GM21576 (cell line): ENCODE results near the gene NID1.
"Not testable (repeated sequence)": the region's sequence is repeated elsewhere in the genome, so short reads cannot be mapped to it uniquely, and the experiment has no call there.

Source experiments
- ATAC-seq: cut with Tn5 transposase; IDR thresholded peaks from one replicate; pipeline ENCODE4 v1.9.1; 2021; ENCODE audit warnings: mild to moderate bottlenecking, moderate library complexity; ENCODE audit not compliant: unreplicated experiment

NID1 gene

DNA sequence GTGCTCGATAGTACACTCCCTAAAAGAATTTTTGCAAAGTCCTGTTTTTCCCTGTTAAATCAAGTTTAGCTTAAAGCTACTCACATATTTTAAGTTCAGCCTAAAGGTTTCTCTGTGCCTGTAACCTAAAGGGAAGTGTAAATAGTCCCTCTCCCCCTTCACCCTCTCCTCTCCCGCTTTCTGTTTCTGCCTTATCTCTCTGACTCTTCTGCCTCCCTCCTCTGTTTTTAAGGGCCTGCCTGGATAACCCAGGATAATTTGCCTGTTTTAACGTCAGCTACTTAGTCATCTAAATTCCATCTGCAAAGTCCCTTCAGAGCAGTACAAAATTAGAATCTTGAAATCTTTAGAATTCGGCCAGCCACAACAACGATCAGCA is 92.6 kb downstream of the NID1 start:
- peak; percentile 49 for ATAC-seq

DNA sequence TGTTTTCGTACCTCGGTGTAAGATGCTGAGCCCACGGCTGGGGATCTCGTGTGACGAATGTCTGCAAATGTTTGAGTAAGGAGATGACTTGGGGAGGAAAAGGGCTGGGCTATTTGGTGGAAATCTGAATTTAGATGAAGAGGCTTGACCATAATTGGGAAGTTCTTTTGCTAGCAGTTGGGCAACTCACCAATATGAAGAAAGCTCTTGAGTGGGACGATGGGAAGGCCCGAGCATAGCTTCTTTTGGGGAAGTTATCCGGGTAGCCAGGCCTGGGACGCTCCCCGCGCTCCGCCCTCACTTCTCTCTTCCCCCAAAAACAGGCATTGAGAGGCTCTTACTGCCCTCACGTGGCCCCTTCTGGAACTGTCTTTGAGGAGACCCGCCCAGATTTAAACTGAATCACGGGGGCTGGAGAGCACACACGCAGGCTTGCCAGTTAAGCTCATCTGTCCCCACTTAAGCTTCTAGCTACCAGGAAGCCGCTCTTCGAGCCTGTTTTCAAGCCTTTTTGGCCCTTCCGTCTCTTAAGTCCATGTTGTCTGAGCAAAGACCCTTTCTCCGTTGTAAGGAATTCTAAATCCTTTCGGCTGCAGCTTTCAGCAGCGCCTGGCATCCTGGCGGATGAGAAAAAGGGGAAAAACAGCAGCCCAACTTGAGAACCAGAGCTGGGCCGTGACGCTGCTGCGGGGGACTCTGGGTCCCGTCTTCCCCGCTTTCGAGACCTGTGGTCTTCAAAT is 93.1 kb downstream of the NID1 start:
- ATAC-seq = peak; percentile 92

DNA sequence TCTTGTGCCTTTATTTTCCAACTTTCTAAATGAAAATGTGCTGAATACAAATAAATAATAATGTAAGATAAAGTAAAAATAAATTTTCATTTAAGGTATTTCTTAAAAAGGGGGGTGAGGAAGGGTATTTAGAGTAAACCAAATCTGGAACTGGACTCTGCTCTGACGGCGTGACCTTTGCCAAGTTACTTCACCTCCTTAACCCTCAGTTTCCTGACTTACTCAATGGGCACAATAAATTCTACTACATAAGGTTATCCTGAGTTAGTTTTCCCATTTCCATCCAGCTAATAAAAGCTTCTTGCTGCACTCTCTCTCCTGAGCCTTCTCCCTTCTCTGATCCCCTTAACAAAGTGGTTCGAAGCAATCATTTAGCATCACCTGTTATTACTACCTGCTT is 93.9 kb downstream of the NID1 start:
- ATAC-seq = no peak

DNA sequence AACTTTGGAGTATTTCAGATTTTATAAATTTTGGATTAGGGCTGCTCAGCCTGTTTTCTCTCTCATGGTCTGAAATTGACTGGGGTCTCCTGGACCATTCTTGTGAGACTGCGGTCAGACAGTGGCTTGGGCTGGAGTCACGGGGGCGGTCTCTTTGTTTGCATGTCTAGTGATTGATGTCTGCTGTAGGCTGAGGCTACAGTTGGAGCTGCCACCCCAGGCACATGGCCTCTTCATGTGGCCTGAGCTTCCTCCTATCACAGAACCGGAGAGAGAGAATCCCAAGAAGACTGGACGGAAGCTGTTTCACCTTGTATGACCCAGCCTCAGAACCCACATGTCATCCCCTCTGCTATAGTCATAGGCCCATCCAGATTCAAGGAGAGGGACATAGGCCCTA is 96.1 kb downstream of the NID1 start:
- no peak for ATAC-seq

DNA sequence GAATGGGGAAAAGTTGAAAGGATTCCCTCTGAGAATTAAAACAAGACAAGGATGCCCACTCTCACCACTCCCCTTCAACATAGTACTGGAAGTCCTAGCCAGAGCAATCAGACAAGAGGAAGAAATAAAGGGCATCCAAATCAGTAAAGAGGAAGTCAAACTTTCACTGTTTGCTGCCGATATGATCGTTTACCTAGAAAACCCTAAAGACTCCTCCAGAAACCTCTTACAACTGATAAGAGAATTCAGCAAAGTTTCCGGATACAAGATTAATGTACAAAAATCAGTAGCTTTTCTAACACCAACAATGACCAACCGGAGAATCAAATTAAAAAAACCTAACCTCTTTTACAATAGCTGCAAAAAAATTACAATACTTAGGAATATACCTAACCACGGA is 98.8 kb downstream of the NID1 start:
- ATAC-seq = not testable (repeated sequence)

DNA sequence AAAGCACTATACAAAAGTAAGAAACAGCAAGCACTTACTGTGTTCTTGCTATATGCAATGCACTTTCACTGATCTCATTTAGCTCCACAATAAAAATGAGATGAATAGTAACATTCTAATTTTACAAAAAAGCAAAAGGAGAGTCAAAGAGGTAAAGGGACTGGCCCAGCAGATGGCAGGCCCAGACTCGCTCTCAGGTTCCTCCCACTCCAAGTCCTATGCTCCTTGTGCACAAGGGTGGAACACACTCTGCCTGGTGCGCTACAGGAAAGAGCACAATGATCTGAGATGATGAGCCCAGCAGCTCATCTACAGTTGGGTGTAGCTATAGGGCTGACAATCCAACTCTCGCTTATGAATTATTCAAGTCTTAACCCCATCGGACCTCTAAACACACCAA is 104.1 kb downstream of the NID1 start:
- ATAC-seq = no peak

DNA sequence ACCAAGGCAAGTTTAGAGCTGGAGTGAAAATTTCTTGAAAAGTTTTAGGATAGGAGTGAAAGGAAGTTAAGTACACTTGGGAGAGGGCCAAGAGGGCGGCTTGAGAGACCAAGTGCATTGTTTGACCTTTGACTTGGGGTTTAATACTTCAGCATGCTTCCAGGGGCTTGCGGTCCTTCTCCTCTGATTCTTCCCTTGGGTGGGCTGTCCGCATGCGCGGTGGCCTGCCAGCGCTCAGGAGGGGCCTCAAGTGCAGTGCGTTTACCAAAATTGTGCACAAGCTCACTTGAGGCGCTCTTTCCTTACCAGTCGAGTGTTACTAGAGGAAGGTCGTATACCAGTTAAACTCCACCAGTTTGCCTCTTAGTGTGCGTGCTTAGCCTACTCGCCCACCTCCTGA is 106.9 kb downstream of the NID1 start:
- ATAC-seq = no peak

DNA sequence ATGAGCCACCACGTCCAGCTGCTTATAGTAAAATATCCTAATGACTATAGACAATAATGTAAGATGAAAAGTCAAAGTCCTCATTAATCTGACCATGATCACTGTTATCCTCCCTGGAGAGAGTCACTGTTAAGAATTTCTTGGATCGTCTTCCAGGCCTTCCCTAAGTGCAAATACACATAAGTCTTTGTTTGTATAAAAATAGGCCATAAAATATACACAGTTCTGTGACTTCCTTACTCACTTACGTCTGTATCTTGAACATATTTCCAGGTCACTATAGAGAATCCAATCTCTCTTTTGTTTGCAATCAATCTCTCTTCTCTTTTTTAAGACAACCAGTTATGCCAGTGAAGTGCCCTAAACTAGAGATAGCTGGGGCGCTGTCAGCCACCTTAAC is 109.1 kb downstream of the NID1 start:
- ATAC-seq = no peak

DNA sequence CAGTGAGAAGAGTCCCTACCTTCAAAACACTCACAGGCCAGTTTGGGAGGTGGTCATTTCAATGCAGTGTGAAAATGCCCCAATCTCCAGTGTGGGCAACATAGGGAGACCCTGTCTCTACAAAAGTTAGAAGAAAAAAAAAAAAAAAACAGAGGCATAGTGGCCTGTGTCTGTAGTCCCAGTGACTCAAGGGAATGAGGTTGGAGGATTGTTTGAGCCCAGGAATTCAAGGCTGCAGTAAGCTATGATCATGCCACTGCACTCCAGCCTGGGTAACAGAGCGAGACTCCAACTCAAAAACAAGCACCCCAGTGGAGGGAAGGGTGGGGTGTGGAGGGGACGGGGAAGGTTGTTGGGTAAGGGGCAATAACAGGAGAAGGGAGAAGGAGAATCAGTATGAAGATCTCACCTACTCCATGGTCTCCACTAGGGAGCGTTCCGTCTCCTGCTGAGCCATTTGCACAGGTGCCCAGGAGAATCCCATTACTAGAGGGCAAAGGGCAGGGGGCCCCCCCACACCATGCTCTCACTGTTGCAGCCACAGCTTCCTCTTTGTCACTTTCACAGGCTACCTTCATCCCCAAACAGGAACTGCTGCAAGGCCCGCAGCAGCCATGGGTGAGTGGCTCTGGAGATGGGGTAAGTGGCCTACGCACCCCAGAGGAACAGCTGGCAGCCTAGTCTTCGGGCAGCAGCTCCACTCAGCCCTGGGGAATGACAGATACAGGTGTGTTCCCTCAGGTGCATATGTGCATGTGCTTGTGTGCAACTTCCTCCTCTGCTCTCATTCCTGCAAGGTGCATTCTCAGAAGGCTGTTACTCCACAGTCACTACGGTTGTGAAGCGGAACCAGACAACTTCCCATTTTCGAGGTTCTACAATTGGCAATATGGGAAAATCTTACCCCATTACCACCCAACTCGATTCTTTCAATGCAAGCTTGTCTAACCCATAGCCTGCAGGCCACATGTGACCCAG is 110.3 kb downstream of the NID1 start:
- ATAC-seq = peak; percentile 98

DNA sequence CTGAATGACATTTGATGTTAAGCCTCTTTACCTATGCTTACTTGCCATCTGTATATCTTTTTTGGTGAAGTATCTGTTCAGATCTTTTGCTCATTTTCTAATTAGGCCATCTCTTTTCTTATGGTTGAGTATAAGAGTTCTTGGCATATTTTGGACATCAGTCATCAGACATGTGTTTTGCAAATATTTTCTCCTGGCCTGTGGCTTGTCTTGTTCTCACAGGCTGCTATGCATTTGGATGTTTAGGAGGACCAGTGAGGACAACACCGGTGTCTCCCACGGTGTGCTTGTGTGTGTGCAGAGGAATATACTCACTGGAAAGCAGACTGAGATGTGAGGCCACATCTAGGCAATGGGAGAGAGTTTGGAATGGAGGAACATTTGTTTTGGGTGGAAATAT is 111.1 kb downstream of the NID1 start:
- ATAC-seq = no peak

DNA sequence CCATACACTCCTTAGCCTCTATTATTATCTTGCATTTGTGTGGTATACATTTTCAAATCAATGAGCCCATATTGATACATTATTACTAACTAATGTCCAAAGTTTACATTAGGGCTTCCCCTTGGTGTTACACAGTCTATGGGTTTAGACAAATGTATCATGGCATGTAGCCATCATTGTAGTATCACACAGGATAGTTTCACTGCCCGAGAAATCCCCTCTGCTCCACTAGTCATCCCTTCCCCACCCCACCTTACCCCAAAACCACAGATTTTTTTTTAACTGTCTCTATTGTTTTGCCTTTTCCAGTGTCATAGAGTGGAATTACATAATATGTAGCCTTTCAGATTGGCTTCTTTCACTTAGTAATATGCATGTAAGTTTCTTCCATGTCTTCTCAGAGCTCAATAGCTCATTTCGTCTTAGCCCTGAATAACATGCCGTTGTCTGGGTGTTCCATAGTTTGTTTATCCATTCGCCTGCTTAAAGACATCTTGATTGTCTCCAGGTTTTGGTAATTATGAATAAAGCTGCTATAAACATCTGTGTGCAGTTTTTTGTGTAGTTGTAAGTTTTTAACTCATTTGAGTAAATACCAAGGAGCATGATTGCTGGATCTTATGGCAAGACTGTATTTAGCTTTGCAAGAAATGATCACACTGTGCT is 111.8 kb downstream of the NID1 start:
- no peak for ATAC-seq

DNA sequence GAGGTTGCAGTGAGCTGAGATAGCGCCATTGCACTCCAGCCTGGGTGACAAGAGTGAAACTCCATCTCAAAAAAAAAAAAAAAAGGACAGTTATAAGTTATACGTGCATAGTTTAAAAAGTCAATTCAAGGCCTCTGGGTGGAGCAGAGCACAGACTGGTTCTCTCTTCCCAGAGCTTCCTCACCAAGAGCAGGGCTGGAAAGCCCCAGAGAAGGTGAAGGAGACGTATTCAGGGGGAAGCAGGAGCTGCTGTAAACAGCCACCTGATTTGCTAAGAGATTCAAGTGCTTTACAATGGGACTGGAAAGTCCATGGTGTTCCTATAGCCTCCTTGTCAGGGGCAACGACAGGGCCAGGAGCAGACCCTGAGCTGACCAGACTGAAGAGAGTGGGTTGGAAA is 113.2 kb downstream of the NID1 start:
- no peak for ATAC-seq

DNA sequence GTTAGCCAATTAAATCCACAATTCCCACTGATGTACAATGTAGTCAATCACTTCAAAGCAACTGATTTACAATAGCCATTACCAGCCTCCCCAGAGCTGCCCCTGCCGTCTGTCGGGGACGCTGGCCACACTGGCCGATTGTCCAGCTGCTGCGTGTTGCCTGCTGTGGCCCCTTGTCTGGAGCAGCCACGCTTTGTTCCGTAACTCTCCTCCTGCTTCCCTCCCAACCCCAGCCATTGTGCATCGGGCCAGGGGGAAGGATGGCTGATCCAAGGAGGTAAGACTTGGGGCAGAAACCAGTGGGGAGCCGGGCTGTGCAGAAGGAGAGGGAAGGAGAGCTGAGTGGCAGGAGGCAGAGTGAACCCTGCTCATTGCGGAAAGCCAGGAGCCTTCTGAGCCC is 114.6 kb downstream of the NID1 start:
- no peak for ATAC-seq

DNA sequence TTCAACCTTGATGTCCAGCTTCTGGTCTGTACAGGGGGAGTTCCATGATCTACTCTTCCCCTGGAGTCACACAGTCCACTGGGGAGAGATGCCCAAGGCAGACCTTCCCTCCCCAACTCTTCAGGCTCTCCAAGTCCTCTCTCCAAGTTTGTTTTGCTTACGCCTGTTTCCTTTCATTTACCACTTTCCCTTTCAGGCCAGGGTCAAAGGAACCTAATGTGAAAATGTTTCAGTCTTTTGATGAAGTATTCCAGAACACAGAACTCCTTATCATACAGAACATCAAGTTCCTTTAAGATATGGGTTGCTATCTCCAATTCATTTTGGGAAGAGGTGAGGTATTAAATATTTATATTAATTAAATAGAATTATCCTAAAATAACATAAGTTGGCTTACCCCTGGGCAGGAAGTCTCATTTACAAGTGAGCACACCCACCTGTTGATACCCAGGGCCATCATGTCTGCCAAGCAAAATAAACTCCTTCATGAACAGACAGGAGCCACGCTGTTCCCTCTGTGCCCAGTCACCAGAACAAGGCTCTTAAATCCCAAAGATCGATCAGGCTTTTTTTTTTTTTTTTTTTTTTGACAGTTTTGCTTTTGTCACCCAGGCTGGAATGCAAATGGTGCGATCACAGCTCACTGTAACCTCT is 116.0 kb downstream of the NID1 start:
- ATAC-seq = no peak

DNA sequence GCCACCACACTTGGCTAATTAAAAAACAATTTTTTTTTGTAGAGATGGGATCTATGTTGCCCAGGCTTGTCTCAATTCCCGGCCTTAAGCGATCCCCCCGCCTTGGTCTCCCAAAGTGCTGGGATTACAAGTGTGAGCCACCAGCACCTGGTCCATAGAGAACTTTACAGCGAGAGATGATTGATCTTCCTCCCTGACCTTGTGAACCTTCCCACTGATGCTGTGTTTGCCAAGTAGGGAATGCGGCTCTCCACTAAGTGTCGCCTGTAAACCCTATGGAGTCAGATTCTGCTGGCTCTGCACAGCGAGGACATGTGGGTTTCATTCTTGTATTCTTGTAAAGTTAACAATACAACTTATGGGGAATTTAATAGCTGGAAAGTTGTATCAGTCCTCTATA is 116.9 kb downstream of the NID1 start:
- no peak for ATAC-seq

DNA sequence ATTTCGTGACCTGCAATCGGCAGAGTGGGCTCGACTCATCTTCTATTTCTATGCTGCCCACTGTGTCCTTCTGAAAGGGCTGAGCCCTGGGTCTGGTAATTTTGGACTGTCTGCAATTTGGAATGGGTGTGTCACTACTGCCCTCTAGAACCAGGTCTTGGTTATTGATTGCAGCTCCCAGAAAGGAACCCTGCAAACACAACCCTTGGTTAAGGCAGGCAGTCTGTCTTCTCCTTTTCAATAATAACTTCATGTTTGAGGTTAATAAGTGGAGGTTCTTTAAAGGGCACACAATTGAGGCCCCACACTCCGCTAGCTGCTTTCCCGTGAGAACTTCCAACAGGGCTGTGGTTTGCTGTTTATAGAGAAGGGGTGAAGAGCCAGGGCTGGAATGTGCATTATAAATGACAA is 118.3 kb downstream of the NID1 start:
- peak; percentile 47 for ATAC-seq

DNA sequence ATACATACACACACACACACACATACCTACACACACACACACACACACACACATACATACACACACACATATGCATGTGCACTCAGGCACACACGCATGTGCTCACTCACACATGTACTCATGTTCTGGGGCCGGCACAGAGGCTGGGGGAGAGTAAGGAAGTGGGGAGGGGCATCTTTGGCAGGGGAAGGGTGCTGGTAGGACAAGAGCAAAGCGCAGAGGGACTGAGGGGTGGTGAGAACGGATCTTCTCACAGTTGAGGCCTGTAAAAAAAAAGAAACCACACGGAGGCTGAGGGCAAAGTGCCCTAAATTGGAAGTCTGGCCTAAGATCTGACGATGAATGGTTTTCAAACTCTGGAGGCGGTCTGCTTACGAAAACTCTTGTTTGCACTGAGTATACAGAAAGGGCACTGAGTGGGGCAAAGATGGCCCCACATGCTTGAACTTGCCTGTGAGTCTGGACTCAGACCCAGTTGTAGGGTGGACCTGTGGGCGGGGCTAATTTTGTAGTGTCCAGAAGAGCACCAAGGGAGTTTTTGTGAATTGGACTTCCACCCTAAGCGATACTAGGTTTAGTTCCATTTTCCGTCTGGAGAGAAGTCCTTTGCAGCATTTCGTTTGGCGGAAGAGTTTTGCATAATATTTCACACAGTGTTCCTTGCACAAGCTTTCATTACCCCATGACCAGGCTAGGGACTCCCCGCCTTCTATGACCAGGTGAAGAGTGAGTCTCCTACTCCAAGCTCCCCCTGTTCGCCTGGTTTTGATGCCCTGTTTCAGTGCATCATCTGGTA is 118.9 kb downstream of the NID1 start:
- peak; percentile 72 for ATAC-seq

DNA sequence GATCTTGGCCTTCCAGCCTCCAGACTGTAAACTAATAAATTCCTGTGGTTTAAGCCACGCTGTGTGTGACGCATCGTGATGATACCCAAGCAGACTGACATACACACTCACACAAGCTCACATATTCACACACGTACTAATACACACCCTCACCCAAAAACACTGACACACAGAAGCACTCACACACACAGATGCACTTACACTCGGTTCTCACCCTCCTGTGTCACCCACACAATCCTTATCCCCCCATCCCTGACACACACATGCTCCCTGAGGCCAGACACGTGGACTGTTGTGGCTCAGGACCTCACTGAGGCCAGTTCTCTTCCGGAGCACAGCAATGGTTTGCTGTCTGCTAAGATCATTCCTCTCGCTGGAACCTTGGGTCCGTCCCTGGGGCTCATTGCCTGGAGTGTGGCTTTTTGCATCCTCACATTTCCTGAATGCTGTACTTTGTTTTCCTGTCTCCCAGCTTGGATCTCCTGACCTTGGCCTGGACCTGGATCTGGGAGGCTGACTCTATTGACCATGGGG is 121.2 kb downstream of the NID1 start:
- no peak for ATAC-seq

DNA sequence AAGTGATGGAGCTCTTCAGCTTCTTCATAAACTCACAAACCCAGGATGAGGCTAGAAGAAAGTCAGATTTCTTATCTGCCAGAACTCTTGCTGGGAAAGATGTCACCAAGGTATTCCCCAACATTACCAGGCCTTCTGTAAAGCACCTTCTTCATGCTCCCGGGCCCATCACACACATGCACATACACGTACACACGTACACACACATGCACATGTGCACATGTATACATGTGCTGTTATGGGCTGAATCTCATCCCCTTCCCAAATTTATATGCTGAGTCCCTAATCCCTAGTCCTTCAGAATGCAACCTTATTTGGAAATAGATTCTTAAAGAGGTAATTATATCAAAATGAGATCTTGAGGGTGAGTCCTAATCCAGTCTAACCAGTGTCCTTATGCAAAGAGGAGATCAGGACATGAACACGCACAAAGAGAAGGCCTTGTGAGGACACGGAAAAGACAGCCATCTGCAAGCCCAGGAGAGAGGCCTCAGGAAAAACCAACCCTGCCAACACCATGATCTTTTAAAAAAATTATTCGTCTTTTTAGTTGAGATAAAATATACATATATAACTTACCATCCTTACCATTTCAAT is 121.8 kb downstream of the NID1 start:
- ATAC-seq = no peak

DNA sequence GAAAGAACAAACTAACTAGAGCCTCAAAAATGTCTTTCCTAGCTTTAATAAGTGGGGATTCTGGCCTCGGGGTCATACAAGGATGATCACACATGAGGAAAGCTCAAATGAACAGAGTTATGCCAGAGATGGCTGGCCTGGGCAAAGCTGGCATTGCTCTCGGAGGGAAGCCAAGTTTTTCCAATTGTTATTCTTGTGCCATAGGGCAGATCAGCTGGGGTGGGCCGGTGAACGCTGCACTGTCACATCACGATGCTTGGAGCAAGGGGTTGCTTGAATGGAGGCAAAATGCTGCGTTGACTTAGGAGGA is 122.3 kb downstream of the NID1 start:
- ATAC-seq = no peak
